Endometrium (tissue), 2 donors: ENCODE results near the gene NLGN3.
"Not testable (repeated sequence)": the region's sequence is repeated elsewhere in the genome, so short reads cannot be mapped to it uniquely, and the experiment has no call there.

ENCODE experiments used
- FAIRE-seq: peaks from 2 replicates; lab custom pipeline; 2012; peaks lifted over from hg19 to GRCh38; lab: Jason Lieb, UNC
- donor health status: control.
- donor health status: control.

Gene NLGN3

GRCh38 chrX:71170660-71171059, 26.0 kb downstream of the NLGN3 start:
- FAIRE-seq: no peak

DNA sequence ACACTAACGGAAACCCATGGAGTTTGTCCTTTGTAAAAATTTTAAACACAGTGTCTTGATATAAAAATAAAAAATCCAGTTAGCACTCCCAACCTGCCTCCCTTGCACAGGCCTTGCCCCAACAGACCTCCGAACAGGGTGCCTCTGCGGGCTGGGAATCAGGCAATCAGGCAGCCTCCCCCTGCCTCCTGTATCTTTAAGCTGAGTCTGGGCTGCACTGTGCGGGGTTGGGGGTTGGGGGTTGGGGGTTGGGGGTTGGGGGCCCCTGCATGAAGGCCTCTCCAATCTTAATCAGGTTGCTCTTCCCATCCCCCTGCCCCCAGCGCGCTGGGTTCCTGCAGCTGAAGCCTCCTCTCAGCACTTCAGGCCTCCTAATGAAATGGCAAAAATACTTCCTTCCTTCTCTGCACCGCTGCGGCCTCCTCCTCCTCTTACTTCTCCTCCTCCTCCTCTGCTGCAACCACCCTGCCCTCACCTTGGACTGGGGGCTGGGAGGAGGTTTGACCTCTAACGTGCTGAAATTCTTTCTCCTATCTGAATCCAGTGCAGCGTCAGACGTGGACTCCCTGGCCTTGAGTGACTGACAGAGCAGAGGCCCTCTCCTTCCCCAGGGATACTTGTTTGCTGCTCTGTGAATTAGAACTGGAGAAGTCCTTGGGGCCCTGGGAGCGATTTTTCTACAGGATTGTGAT, 26.6 kb downstream of the NLGN3 start:
- FAIRE-seq: no peak

DNA sequence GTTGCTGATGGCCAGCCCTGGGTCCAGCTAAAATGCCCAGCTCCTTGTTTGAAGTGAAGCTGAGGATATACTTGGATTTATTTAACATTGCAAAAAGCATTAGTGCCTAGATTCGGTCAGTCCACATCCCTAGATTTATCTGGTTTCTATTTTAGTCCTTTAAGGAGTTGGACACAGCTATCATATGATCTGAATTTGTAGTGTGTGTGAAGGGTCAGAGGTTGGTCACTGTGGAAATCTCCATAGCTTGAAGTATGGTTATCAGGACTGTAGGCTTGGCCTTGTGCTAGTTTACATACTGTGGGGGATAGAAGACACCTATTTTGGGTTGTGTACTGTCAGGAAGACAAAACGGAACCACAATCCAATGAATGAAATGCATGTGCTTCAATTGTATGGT, 28.8 kb downstream of the NLGN3 start:
- no peak for FAIRE-seq

DNA sequence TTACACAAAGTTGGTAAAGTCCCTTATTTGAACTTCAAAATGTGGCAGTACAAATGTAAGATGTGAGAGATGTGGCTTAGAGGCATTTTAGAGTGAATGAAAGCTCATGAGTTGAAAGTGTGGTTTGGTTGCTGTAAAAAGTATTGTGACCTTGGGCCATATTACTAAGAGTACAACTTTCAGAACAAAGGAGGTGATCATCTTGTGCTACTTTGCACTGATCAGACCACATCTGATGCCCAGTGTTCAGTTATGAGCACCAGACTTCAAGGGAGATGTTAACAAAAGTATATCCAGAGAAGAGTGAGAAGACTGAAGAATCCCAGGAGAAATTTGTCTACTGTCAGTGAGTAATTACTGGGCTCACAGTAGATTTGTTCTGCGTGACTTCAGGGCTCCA, 30.2 kb downstream of the NLGN3 start:
- no peak for FAIRE-seq

GRCh38 chrX:71175531-71175930, 30.9 kb downstream of the NLGN3 start:
- no peak for FAIRE-seq

DNA sequence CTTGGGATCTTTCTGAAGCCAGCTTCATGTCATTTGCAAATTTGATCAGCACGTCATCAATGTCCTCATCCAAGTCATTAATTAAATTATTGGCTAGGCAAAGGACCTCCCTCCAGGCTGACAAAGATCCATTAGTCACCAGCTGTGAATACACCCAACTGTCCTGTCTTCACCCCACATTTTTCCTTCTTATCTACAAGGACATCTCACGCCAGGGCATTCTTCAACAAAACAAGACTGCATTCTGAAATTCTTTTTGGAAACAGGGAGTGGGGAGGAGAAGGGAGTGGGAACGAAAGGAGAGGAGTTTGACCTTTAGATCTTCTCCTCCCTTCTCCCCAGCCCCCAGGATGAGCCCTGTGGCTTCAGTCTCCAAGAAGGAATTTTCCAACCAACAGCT, 32.7 kb downstream of the NLGN3 start:
- no peak for FAIRE-seq

DNA sequence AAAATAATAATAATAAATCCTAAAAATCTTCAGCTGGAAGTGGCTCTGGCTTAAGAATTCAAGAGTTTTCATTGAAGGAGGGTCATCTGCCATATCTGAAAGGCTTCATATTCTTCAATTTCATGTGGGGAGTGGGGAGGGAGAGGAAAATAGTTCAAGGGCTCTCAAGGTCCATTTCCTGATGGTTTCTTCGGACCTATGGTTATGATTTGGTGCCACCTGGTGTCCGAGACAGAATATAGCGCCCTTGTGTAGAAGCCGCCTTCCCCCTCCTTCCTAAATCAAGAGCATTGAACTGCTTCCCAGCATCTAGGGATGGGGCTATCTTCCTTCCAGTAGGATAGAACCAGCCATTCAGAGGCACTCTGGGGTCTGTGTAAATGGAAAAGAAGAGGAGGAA, 34.3 kb downstream of the NLGN3 start:
- FAIRE-seq: peak; percentile 48

- FAIRE-seq: not testable (repeated sequence)
Observed at GRCh38 chrX:71180579-71181265, 36.1 kb downstream of the NLGN3 start.

DNA sequence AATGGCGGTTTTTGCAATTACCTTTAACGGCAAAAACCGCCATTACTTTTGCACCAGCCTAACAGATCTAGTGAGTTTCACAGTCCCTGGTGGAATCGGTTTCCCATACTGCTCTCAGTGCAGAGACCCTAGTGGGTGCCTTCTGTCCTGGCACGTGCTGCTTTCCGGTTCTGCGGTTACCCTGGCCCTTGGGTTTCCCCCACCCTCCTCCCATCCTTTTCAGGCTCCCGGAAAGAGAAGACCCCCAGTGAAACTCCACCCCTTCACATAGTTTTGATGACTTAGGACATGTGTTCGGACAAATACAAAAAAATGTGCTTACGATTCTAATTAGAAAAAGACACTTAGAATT, 36.9 kb downstream of the NLGN3 start:
- FAIRE-seq: no peak

- FAIRE-seq: peak; percentile 43
Observed at GRCh38 chrX:71181910-71182799, 37.5 kb downstream of the NLGN3 start.

GRCh38 chrX:71182871-71183270, 38.2 kb downstream of the NLGN3 start:
- no peak for FAIRE-seq

DNA sequence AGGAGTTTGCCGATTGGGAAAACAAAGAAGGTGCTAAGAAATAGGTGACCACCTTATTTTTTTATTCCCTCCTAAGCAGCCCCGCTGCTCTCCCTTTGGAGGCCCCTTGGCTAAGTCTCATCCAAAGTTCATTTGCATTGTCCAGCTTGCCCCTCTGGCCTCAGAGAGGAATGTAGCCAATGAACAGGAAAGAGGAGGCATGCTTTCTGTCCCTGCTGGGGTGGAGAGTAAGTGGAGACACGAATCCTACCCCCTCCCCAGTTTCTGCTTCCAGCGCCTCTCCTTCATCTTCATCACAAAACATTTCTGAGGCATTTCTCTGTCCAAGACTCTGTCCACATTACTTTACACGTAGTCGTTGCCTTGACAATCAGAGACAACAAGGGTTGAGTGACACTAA, 38.7 kb downstream of the NLGN3 start:
- FAIRE-seq: no peak

DNA sequence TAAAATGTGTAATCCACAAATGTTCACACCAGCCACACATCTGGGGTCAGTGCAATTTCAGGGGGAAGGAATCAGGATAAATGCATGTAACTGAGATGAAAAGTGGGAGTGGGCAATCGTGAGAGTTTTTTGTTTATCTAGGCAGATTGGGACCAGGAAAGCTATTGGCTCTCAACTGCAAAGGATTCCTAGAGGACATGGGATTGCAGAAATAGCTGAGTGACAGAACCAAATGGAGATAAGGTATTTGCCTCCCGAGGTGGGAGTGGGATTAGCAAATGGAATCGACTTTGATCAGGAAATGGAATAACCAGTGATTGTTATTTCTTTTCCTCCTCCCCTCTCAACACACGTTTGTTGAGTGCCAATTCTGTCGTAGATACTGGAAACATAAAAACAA, 39.5 kb downstream of the NLGN3 start:
- no peak for FAIRE-seq

DNA sequence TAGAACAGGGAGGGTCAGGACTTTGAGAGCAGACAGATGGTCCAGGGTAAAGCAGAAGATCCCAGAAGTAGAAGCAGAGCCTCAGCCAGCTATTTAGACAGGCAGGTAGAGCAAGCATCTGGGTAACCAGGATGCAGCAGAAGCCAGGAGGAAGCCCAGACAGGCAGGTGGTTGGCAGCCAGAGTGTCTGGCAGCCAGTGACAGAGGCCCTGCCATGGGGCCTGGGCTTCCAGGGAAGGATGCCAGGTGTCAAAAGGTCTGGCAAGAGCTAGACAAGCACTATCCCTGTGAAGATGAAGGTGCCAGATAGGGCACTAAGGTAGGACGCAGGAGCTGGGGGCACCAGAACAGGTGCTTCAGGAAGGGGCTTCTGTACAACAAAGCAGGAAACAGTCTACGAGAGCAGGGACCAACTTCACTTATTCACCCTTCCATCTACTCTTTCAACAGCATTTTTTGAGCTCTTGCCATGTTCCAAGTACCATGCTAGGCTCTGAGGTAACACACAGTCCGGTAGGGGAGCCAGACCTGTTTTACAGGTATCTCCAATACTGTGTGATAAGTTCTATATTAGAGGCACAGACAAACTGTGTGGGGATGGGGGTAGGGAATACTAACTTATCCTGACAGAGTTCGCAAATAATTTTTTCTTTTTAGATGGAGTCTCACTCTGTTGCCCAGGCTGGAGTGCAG, 40.3 kb downstream of the NLGN3 start:
- FAIRE-seq: no peak

DNA sequence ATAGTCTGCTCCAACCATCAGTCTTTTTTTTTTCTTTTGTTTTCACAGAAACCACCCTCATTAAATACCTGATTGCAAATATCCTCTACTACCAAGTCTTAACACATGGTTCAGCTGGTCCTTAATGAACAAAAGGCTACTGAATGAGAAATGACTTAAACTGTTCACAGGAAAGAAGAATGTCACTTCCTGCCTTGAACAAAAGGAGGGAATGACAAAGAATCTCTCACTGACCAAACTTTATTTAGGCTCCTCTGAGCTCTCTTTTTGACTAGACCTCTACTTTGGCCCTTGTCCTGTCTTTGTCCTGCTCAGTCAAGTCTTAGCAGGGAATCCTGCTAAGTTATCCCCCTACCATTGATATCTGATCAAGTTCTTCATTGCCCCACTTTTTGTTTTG, 46.6 kb downstream of the NLGN3 start:
- no peak for FAIRE-seq

- FAIRE-seq: no peak
Observed at GRCh38 chrX:71195964-71196649, 51.5 kb downstream of the NLGN3 start.

DNA sequence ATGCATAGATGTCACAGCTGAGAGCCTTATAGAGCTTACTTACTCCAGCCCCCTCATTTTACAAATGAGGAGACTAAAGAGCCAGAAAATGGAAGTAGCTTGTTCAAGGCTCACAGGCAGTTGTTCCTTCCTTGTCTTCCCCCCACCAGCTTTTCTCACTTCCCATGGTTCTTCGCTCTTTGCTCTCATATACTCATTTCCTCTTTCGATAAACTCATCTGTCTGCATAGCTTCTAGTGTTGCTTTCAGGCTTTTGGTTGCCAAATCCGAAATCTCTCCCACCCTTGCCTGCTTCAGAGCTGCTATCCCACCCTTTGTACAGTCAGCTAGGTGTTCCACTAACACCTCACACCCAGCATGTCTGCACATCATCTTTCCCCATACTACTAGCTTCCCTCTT, 53.4 kb downstream of the NLGN3 start:
- FAIRE-seq: no peak

GRCh38 chrX:71199252-71200008, 54.8 kb downstream of the NLGN3 start:
- FAIRE-seq: no peak

GRCh38 chrX:71210816-71211215, 66.2 kb downstream of the NLGN3 start:
- no peak for FAIRE-seq

- no peak for FAIRE-seq
Observed at GRCh38 chrX:71212536-71212935, 67.9 kb downstream of the NLGN3 start.

GRCh38 chrX:71214152-71214551, 69.5 kb downstream of the NLGN3 start:
- no peak for FAIRE-seq
